IPS-NIHi7 (cell line): Measurements from ENCODE around the gene CST4.
"Not testable (repeated sequence)": the region's sequence is repeated elsewhere in the genome, so short reads cannot be mapped to it uniquely, and the experiment has no call there.

ENCODE experiments used
- DNase-seq: peaks from one replicate; pipeline ENCODE4 v3.0.0; 2012; ENCODE audit warnings: mixed read lengths; ENCODE audit errors: extremely low spot score

CST4 gene

DNA sequence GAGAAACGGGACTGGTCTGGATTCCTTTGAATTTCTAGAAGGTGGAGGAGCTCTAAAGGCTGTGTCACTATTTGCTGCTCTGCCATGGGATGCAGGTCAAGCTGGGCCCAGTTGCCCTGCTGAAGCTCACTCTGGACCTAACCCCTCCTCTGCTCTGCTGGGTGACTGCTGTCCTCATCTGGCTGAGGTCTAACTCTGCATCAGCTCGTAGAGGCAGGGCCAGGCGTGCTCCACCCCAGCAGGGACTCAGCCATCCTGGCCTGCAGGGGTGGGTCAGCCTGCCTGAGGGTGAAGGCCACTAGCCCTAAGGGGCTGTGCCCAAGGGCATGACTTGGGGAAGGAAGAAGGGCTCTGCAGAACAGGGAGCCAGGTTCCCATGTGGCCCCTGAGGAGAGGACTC is 852 bp downstream of the CST4 start:
- DNase-seq = no peak

DNA sequence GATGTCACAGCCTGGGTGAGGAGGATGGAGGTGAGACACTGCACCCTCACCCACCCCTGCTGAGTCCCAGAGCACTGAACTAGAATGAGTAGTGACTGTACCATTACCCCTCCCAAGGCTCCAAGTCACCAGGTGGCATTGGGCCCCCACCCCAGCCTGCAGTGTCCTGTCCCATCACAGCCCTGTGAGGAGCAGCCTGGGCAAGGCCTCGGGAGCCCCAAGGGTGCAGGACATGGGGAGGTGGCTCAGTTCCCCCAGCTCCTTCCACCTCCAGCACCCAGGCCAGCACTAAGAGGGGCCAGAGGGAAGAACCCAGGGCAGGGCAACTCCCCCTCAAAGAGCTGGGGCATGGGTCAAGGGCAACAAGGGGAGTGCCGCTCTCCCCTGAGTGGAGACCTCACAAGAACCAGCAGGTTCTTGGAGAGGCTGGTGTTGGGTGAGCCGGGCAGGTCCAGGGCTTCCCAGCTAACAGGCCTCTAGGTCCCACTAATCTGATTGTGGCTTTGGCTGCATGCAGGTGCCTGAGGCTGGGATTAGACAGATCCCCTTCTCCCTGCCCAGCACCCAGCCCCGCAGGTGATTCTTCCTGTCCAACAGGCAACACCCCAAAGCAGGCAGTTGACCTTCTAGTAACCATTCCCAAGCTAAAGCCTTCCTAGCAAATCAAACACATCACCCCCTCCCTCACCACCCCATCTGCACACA is 2.6 kb downstream of the CST4 start:
- no peak for DNase-seq

DNA sequence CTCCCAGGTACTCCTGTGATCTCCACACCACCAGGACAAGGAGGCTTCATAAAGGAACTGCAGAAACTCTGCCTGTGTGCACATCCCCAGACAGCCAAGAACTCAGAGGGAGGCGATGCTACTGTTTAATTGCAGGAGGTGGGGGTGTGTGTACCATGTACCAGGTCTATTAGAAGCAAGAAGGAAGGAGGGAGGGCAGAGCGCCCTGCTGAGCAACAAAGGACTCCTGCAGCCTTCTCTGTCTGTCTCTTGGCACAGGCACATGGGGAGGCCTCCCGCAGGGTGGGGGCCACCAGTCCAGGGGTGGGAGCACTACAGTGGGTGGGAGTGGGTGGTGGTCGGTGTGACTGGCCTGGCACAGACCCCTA is 3.3 kb downstream of the CST4 start:
- DNase-seq = not testable (repeated sequence)

DNA sequence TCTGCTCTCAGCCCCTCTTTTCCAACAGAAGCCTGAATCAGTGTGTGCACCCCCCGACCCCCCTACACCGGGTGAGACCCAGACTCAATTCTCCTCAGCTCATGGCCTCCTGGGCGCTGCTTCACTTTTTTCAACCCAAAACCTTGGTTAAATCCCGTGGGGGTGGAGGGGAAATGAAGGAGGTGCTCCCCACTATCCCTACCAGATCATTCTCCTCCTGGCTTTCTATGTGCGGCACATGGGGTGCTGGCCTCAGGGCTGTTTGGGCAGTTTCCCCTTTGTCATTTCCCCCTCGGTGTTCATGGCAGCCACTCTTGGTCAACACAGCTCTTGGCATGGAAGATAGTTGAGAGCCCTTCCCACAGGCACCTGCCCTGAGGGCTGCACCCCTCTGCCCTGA is 4.6 kb downstream of the CST4 start:
- no peak for DNase-seq

DNA sequence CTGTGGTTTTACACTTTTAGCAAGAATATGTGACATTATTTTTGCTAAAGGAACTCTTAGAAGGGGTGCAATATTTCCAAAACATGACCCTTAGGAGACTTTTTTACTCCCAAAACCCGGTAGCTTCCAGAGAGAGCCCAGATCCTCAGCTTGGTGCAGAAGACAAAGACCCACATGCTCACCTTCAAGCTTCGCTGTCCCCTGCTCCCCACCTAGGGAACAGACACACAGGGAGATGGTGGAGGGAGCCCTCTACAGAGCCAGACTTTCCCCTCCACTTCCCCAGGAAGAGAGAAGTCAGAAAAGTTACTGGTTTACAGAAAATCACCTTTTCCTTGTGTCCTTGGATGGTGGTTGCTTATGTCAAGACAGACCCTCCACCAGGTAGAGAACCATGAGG is 5.0 kb downstream of the CST4 start:
- DNase-seq = no peak

DNA sequence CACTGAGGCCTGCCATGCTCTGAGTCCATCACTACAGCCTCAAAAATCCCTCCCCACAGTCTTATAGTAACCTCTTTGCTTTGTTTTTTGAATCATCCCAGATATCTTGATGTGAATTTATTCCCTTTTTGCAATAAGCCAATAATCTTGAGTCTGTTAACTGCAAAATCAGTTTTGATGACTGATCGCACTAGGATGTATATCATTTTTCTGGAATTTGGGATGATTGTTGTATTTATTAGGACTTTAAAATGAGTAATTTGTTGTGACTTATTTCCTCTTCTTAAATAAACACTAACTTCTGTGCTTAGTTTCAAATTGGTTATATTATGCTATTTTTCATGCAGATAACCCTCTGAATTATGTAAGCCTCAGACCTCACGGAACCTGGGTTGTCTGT is 5.6 kb downstream of the CST4 start:
- no peak for DNase-seq

DNA sequence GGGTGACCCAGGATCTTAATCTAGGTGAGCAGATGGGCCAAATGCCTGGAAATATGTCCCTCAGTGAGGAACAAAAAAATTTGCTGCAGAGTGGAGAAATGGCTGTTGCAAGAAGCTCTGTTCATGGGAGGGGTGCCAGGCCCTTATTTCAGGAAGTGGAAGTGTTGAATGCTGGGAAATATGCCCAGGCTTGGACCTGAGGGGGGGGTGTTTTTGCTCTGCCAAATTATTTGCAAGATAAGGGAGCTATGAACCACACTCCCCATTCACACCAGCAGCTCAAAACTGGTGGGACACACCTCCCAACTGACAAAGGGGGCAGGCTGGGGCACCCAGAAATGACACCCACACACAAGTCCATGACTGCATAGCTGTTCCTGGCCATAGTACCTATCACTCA is 8.7 kb downstream of the CST4 start:
- DNase-seq = no peak

DNA sequence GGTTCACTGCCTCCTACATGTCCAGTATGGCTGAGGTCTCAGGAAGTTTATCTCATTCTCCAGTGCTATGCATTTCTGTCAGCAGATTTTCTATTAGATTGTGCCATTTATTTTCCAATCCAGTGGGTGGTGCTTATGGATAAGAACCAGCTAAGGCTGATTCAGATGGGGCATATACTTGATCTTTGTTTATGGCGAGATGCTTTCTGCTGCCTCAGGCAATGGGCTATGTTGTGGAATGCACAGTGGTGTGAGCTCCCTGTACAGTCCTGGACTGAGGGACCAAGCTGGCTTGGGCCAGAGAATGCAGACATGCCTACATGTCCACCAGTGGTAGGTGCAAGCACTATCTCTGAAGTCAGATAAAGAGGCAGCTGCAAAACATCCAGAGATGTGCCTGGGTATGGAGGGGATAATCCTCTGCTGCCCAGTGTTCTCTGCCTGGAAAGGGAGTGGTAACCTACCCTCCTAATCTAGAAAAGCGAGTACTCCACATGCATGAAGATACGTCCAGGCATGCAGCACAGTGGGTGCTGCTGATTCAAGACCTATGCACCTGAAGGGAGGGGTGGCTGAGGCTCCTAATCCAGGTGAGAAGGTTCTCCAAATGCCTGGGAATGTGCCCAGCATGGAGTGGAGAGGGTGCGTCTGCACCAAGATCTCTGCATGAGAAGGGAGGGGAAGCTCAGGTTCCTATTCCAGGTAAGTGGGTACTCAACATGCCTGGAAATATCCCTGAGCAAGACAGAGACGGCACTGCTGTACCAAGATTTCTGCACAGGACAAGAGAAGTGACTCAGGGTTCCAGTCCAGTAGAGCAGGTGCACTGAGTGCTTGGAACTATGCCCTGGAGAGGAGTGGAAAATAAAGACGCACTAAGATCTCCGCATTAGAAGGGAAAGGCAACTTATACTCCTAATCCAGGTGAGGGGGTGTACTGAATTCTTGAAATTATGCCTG is 9.4 kb downstream of the CST4 start:
- DNase-seq = no peak

DNA sequence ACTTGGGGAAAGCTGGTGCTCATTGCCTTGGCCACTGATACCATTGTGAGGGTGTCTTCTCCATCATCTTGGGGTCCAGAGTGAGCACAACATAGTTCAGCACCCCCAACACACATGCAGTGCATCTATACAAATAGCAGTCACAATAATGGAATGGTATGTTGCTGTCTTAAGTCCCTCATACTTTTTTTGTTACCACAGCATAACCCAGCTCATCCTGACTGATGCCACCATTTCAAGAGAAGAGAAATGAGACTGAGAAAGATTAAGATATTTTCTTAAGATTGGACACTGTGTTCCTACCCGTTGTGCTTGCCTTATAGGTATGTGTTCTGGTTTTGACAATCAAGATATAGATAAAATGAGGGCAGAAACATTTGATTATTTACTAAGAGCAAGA is 15.6 kb downstream of the CST4 start:
- no peak for DNase-seq

DNA sequence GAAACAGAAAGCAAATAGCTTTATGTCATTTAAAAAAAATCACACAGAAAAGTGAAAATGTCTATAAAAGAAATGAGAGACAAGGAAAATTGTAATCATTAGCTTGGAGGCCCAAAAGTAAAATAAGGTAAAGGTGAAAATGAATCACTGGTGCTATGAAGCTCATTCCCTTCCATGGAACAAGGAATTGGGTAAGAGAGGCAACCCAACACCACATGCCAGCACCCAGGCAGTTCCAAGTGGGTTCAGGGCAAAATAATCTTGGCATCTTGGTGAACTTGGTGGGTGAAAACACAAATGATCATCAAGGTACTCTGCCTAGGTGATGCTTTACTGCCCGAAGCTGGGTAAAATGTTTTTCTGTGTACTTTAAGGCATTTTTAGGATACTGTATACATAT is 16.7 kb downstream of the CST4 start:
- no peak for DNase-seq

DNA sequence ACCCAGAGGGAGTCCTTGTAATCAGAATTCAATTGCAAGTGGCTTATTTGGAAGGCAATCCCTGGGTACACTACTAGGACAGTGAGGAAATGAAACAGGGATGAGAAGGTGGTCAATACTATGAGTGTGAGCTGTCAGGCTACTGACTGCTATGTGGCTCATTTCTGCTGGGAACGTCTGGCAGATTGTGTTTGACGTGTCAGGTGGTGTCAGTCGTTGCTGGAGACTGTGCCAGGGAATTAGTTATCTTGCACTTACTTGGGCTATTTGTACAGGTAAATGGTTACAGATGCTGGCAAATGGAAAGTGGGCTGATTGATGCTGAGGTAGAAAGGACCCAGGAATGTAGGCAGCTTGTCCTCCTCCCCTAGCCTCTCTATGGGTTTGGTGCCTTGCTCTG is 17.4 kb downstream of the CST4 start:
- DNase-seq = no peak

DNA sequence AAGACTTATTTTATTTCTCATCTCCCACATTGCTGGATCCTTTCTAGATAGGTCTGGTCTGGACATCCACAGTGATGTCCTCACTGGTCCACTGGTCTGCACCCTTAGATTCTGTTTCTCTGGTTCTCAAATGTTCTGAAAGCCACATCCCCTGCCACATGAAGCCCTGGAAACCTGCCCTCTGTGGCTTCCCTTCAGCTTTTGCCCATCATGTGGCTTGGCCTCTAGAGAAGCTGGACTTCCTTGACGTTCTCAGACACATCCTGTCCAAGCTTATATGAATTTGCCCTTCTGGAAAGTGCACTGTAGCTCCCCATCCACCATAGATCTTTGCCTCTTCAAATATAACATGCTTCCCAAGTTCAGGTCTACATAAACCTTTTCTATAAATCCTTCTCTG is 18.5 kb downstream of the CST4 start:
- DNase-seq = no peak

DNA sequence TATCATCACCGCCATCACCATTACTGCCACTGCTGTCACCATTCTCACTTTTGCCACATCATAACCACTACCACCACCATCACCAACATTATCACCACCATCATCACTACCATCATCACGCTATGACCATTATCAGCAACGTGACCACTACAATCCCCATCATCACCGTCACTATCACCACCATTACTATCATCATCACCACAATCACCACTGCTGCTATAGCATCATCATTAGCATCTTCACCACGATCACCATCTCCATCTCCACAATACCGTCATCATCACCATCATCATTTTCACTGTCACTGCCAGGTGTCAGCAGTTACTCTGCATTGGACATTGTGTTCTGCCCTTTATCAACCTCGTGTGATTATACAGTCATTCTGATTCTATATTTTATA is 19.0 kb downstream of the CST4 start:
- no peak for DNase-seq

DNA sequence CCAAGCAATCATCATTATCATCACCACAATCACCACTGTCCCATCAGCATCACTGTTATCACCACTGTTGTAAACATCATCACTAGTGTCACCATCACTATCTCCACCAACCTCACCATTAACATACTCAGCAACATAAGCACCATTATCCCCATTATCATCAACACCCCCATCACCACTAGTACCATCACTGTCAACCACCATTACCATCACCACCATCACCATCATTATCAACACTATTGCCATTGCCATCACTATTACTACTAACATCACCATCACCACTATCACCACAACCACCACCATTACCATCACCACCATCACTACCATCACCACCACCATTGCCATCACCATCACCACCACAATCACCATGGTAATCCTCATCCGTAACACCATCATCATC is 19.5 kb downstream of the CST4 start:
- no peak for DNase-seq

DNA sequence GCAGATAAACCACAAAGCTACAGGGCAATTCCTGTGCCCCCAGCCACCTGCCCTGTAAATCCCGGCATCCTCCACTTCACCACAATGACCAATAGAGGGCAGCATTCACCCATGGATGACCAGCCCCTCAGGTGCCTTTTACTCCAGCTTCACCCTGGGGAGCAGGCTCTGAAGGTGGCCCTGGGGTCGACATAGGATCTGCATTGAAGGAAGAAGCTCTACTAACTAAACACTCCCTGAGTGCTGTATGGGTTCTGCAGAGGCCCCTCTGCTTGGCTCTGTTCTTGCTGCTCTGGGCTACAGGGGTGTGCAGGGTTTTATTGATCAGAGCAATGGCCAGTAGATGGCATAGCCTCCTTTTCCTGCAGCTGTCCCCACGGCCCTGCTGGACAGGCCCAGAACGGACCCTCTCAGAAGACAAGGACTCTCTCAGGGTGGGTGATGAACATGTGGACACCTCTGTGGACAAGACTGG is 20.3 kb downstream of the CST4 start:
- DNase-seq = peak; percentile 84

DNA sequence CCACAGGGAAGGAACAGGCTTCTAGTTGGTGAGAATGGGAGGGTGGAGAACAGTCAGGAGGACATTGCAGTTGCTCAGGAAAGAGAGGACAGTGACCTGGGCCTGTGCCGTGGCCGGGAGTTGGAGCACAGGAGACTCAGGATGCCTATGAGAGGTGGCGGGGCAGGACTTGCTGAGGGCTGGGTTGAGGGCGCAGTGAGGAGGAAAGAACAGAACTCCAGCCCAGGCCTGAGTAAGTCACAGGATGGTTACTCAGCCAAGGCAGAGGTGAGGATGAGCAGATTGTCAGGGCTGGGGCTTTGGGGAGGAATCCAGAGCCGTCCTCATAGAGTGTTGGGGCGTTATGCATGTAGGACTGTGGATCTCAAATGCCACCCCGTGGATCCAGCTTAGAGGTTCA is 21.2 kb downstream of the CST4 start:
- no peak for DNase-seq

DNA sequence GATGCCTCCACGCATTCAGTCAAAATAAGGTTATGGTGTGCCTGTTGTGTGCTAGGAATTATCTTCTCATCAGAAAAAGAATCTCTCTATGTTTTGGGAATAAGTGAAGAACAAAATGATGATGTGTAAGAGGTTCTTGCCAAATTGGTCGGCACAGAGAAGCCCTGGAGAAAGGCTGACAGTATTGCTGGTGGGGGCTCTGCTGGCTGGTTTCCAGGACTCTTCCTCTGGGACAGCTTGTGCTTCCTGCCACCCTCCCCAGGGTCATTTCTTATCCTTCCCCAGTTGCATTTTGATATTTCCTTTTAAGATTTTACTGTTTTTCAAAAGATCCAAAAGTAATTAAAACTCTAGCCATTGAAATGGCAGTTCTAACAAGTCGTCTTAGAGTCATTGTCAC is 22.1 kb downstream of the CST4 start:
- DNase-seq = no peak

DNA sequence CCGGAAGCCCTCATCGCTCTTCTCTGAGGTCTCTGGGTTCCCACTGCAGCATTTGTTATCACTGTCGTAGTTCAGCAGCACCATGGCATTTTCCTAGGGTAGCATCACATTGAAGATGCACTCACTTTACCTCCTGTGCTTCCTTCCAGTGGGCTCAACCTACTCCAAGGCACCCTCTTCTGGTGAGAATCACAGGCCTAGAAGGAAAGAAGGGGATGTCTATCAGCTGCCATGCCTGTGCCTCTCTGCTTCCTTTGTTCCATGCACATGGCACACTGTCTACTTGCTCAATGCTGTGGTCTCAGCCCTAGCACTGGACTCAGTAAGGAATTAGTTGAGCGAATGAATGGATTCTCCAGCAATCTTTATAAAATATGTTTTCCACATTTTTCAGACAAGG is 22.6 kb downstream of the CST4 start:
- peak; percentile 36 for DNase-seq

DNA sequence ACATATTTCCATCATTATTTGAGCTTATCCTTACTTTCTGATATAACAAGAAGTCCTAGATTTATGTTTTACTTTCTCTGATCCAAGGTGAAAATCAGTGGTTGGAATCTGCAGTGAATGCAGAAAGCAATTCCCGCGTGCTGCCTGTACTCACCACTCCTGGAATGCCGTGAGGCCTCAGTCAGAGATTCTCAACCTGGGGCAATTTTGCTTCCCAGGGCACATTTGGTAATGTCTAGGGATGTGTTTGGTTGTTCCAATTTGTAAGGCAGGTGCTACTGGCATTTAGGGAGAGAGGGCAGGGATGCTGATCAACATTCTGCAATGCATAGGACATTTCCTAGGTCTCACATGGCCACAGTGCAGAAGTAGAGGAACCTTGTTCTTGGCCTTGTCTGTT is 23.9 kb downstream of the CST4 start:
- no peak for DNase-seq

DNA sequence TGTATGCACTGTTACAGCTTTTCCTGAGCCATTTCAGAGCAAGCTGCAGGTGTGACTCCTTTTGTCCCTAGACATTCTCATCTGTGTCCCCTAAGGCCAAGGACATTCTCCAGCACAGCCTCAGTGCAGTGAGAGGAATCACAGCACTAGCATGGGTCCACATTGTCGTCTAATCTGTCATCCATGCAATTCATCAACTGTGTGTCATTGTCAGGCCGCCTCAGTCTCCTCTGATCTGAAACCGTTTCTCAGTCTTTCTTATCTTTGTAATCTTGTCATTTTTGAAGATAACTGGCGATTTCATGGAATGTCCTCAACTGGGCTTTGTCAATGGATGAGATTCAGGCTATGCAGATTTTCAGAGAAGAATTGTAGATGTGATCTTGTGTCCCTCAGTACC is 24.8 kb downstream of the CST4 start:
- not testable (repeated sequence) for DNase-seq

DNA sequence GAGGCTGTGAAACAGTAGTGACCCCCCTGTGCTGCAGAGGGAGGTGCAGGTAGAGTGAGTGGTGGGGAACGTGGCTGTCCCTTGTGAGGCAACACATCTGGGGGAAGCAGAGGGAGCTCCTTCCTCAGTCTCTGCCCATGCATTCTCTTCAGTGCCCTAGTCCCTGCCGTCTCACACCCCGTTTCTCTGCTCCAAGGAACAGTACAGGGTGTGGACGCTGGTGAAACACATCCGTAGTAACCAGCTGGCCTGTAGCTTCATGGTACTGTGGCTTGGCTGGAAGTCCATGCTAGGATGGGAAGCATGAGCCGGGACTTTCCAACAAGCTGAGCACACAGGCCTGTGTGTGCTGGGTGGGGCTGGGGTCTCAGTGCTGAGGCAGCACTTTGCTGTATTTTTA is 25.7 kb downstream of the CST4 start:
- no peak for DNase-seq

DNA sequence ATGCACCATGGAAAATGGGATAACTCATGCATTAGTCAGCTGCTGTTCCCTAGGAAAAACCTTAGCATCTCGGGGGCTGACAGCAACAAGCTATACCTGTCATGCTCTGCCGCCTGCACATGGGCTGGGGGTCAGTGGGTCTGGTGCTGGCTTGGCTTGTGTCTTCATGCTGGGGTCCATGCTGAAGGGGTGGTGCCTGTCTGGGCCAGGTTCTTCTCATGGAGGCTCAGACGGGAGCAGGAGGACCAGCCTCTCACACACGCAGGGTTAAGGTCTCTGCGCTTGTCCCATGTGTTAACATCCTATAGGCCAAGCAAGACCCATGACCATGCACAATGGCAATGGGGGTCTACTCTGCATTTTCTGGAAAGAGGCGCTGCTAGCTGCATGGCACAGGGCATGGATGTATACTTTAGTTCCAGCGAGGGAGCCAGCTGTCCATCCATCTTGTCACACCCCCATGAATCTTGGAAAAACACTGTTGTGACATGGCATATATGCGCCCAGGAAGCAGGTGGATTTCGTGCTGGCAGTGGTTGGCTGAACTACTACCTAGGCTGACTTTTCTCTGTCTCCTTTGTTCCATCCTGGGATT is 26.5 kb downstream of the CST4 start:
- no peak for DNase-seq

DNA sequence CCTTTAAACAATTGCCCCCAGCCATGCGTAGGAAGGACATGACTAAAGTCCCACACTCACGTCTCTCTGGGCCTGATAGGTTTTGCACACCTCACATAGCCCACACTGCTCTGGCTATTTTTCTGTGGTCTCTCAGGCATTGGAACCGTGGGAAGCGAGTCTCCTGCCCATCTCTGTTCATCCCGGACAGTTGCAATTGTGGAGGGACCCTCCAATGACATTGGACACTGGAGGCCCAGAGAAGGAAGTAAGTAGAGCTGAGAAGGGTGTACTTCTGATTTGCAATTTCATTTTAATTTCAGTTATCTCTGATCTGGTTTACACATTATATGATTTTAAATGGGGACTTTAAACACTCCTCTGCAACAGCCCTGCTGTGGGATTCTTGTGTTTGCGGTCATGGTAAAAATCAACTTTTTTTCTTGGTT is 27.8 kb downstream of the CST4 start:
- no peak for DNase-seq
